Keratinocyte (primary cell): ENCODE data around the gene NSMCE1. TPM values are rescaled to one million over a fixed set of nuclear protein-coding genes. Genes with fewer than 3 reads are reported as not detected.
A peak's percentile ranks its signal among the peaks of the same experiment; 100 is the strongest.

Source experiments
- DNase-seq: peaks from one replicate; pipeline ENCODE4 v3.0.0-alpha.2; 2011; ENCODE audit warnings: low read depth, missing footprints, low spot score
- FAIRE-seq: peaks from 2 replicates; lab custom pipeline; 2011; peaks lifted over from hg19 to GRCh38; lab: Jason Lieb, UNC
- H2AFZ ChIP-seq: 2 replicates; pipeline ENCODE4 v1.6.0; 2012; ENCODE audit warnings: low read length, control low read depth, inconsistent platforms; ENCODE audit not compliant: control insufficient read depth
- H3K27ac ChIP-seq: 2 replicates; pipeline ENCODE4 v1.5.1; 2011; ENCODE audit warnings: low read length; ENCODE audit not compliant: control insufficient read depth, insufficient read depth
- H3K27me3 ChIP-seq: 3 replicates; pipeline ENCODE4 v1.6.0; 2011; ENCODE audit warnings: low read length; ENCODE audit not compliant: control insufficient read depth, insufficient read depth; ENCODE audit errors: extremely low read depth
- H3K36me3 ChIP-seq, 2 experiments: 2 replicates in 1 of 2; 3 replicates in 1 of 2; pipeline ENCODE4 v1.5.1; 2011; ENCODE audit warnings: low read length in 2 of 2, mild to moderate bottlenecking in 1 of 2; ENCODE audit not compliant: control insufficient read depth in 2 of 2, insufficient read depth in 2 of 2; ENCODE audit errors: extremely low read depth in 1 of 2
- H3K4me1 ChIP-seq: 3 replicates; pipeline ENCODE4 v1.5.1; 2011; ENCODE audit warnings: low read length; ENCODE audit not compliant: control insufficient read depth, insufficient read depth; ENCODE audit errors: extremely low read depth
- H3K4me2 ChIP-seq: 3 replicates; pipeline ENCODE4 v1.6.0; 2011; ENCODE audit warnings: low read depth, low read length; ENCODE audit not compliant: control insufficient read depth, insufficient read depth; ENCODE audit errors: extremely low read depth
- H3K4me3 ChIP-seq, 3 experiments: fragments of 200-600 bp in 1 of 3; sonication (generic) in 1 of 3; 2 replicates in 2 of 3; 3 replicates in 1 of 3; pipeline ENCODE4 v1.5.1; 2011 to 2016; ENCODE audit warnings: low read length in 3 of 3, mild to moderate bottlenecking in 3 of 3, control low read depth in 2 of 3, inconsistent platforms in 1 of 3, low read depth in 1 of 3, mixed read lengths in 1 of 3, mixed run types in 1 of 3, moderate library complexity in 1 of 3; ENCODE audit not compliant: control insufficient read depth in 2 of 3, insufficient read depth in 2 of 3; ENCODE audit errors: extremely low read depth in 1 of 3
- H3K79me2 ChIP-seq: 2 replicates; pipeline ENCODE4 v1.6.0; 2012; ENCODE audit warnings: low read length; ENCODE audit not compliant: control insufficient read depth, insufficient read depth
- H3K9ac ChIP-seq: 3 replicates; pipeline ENCODE4 v1.6.0; 2011; ENCODE audit warnings: low read length; ENCODE audit not compliant: control insufficient read depth, insufficient read depth; ENCODE audit errors: extremely low read depth
- H3K9me1 ChIP-seq: 3 replicates; pipeline ENCODE4 v1.6.0; 2011; ENCODE audit warnings: low read length; ENCODE audit not compliant: control insufficient read depth, insufficient read depth; ENCODE audit errors: extremely low read depth
- H3K9me3 ChIP-seq: 2 replicates; pipeline ENCODE4 v1.5.1; 2012; ENCODE audit warnings: low read depth, low read length; ENCODE audit not compliant: control insufficient read depth
- H4K20me1 ChIP-seq: 3 replicates; pipeline ENCODE4 v1.6.0; 2011; ENCODE audit warnings: low read length; ENCODE audit not compliant: control insufficient read depth, insufficient read depth; ENCODE audit errors: extremely low read depth
- EZH2 ChIP-seq: IDR thresholded peaks from one replicate; pipeline ENCODE4 v1.6.1; 2012; ENCODE audit warnings: inconsistent platforms, mild to moderate bottlenecking, low read length, moderate library complexity
- dilution Hi-C: fragments of 300-500 bp; cut with MboI; formaldehyde crosslinking; loops from one replicate; pipeline ENCODE4 v1.7.0; 2020; ENCODE audit warnings: low sequenced_read_pairs; ENCODE audit not compliant: extremely low pct_ligation_motif_present
- polyA plus RNA-seq, 5 experiments: library from polyadenylated mRNA; depleted of rRNA in 3 of 5; stranded (reverse) in 3 of 5; stranded (forward) in 1 of 5; unstranded in 1 of 5; fragments of >200 nt; gene quantifications; 1 replicate in 1 of 5; 2 replicates in 3 of 5; 3 replicates in 1 of 5; pipeline versions ENCODE4 v1.2.1 to v1.2.3, GENCODE V29; 2011 to 2012; ENCODE audit warnings: missing spikeins in 2 of 5, low read depth in 1 of 5, low replicate concordance in 1 of 5
- TF ChIP-seq, protein P1 (sequence below), 3 experiments: IDR thresholded peaks in 1 of 3; conservative IDR thresholded peaks in 1 of 3; optimal IDR thresholded peaks in 1 of 3; 2 replicates in 2 of 3; 3 replicates in 1 of 3; pipeline versions ENCODE3 to v1.5.1; 2011; ENCODE audit warnings: low read length in 3 of 3, mild to moderate bottlenecking in 3 of 3, moderate library complexity in 2 of 3, control low read depth in 1 of 3, inconsistent platforms in 1 of 3; ENCODE audit not compliant: insufficient read depth in 2 of 3; ENCODE audit errors: extremely low read depth in 1 of 3

The NSMCE1 gene
- polyA plus RNA-seq, 1 donor (not counting 4 experiments of a cell fraction or from before 2014, with no cell fraction given), result 55.9 TPM

DNA sequence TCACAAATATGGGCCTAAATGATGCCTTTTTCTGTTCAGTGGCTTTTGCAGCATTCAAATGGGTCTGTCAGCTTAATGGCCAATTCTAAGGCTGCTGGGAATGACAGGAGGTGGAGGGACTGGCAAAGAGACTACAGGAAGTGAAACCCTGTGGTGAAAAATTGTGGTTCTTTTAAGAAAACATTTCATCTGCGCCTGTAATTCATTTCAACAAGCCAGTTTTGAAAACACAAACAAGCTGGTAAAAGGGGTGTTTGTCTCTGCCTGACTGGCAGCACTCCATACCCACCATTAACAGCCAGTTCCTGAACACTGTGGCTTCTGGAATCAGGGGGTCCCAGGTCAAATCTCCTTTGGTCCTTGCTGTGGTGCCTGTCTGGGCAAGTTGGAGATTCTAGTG lies 68.8 kb downstream of the NSMCE1 start:
- no peak for DNase-seq
- Histone ChIP-seq H4K20me1 (no peaks in the 10 kb centered on the region), H3K79me2 (no peaks in the 10 kb centered on the region), H3K4me1 (peaks cover 24% of the 10 kb centered on the region), H3K9me1 (no peaks in the 10 kb centered on the region), H3K27ac (no peak overlapping the region), H3K9ac (no peak overlapping the region), H3K36me3 (no peaks in the 10 kb centered on the region), H3K9me3 (no peaks in the 10 kb centered on the region), H3K4me2 (no peak overlapping the region), H2AFZ (peak overlapping the region; percentile 73), H3K27me3 (no peaks in the 10 kb centered on the region), H3K4me3 (no peak overlapping the region)
- TF ChIP-seq, protein P1, sequence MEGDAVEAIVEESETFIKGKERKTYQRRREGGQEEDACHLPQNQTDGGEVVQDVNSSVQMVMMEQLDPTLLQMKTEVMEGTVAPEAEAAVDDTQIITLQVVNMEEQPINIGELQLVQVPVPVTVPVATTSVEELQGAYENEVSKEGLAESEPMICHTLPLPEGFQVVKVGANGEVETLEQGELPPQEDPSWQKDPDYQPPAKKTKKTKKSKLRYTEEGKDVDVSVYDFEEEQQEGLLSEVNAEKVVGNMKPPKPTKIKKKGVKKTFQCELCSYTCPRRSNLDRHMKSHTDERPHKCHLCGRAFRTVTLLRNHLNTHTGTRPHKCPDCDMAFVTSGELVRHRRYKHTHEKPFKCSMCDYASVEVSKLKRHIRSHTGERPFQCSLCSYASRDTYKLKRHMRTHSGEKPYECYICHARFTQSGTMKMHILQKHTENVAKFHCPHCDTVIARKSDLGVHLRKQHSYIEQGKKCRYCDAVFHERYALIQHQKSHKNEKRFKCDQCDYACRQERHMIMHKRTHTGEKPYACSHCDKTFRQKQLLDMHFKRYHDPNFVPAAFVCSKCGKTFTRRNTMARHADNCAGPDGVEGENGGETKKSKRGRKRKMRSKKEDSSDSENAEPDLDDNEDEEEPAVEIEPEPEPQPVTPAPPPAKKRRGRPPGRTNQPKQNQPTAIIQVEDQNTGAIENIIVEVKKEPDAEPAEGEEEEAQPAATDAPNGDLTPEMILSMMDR (optimal IDR thresholded peaks at IDR 0.05 in 1 of 3, IDR thresholded peaks at IDR 0.05 in 1 of 3, conservative IDR thresholded peaks at IDR 0.05 in 1 of 3; ENCODE audit: extremely low read depth in 1 of 3, insufficient read depth in 2 of 3, low read length in 3 of 3), result no peak
- TF ChIP-seq EZH2, result no peak
- dilution Hi-C loops, result no loop called here
- FAIRE-seq, result no peak

DNA sequence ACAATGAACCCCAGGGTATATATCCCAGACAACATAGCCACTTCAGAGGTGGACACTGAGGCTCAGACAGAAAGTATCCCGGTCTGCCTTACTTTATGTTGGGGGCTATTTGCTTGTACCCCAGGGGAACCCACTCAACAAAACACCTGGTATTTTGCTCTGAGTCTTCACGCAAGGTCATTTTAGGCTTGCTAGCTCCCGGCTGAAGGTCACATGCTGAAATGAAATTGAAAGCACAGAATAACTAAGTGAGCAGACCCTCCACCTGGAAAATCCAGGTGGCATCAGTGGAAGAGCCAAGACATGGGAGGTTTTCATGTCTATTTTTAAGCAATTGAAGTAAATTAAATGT lies 69.4 kb downstream of the NSMCE1 start:
- Histone ChIP-seq H3K27ac (no peak overlapping the region), H3K9ac (no peak overlapping the region), H3K4me3 (no peak overlapping the region), H4K20me1 (no peaks in the 10 kb centered on the region), H3K9me3 (no peaks in the 10 kb centered on the region), H3K79me2 (no peaks in the 10 kb centered on the region), H3K4me1 (peaks cover 20% of the 10 kb centered on the region), H3K4me2 (no peak overlapping the region), H3K9me1 (no peaks in the 10 kb centered on the region), H3K36me3 (no peaks in the 10 kb centered on the region), H2AFZ (no peak overlapping the region), H3K27me3 (no peaks in the 10 kb centered on the region)
- no peak for FAIRE-seq
- TF ChIP-seq, protein P1 (optimal IDR thresholded peaks at IDR 0.05 in 1 of 3, IDR thresholded peaks at IDR 0.05 in 1 of 3, conservative IDR thresholded peaks at IDR 0.05 in 1 of 3; ENCODE audit: extremely low read depth in 1 of 3, insufficient read depth in 2 of 3, low read length in 3 of 3), result no peak
- no peak for TF ChIP-seq EZH2
- no peak for DNase-seq
- dilution Hi-C loops, result no loop called here
